OCI-LY3 (cell line): ENCODE results near the gene LAMB4.

Experiments used
- H2AFZ ChIP-seq: fragments of 200-600, 300-600 bp; shearing (Covaris generic); 2 replicates; pipeline ENCODE4 v1.6.0; 2014; ENCODE audit warnings: antibody characterized with exemption, low read depth, low read length
- H3K27ac ChIP-seq: fragments of 200-600, 300-600 bp; sonication (generic); 2 replicates; pipeline ENCODE4 v1.5.1; 2014; ENCODE audit warnings: mild to moderate bottlenecking, low read length, moderate library complexity, mixed read lengths
- H3K27me3 ChIP-seq: fragments of 200-600, 300-600 bp; sonication (generic); 2 replicates; pipeline ENCODE4 v1.6.1; 2014; ENCODE audit warnings: low read depth, low read length, mixed read lengths
- H3K36me3 ChIP-seq: fragments of 200-600, 300-600 bp; sonication (generic); replicated peaks from 2 replicates; pipeline ENCODE3; 2014; ENCODE audit warnings: low read depth, low read length, mixed read lengths
- H3K4me1 ChIP-seq: fragments of 300-600, 200-600 bp; sonication (generic); 2 replicates; pipeline ENCODE4 v1.6.1; 2014; ENCODE audit warnings: low read length, mixed read lengths
- H3K4me2 ChIP-seq: fragments of 200-600, 300-600 bp; sonication (generic); 2 replicates; pipeline ENCODE4 v1.6.1; 2014; ENCODE audit warnings: low read length, mixed read lengths
- H3K4me3 ChIP-seq: fragments of 300-600, 200-600 bp; sonication (generic); 2 replicates; pipeline ENCODE4 v1.5.1; 2014; ENCODE audit warnings: antibody characterized with exemption, mild to moderate bottlenecking, low read length, moderate library complexity
- H3K79me2 ChIP-seq: fragments of 300-600, 200-600 bp; shearing (Covaris generic); 2 replicates; pipeline ENCODE4 v1.6.1; 2014; ENCODE audit warnings: mild to moderate bottlenecking, low read length, mixed read lengths
- H3K9ac ChIP-seq: fragments of 300-600, 200-600 bp; shearing (Covaris generic); 2 replicates; pipeline ENCODE4 v1.6.0; 2014; ENCODE audit warnings: mild to moderate bottlenecking, low read length, moderate library complexity
- H3K9me3 ChIP-seq: fragments of 200-600, 300-600 bp; shearing (Covaris generic); 2 replicates; pipeline ENCODE4 v1.6.1; 2014; ENCODE audit warnings: low read length, mixed read lengths; ENCODE audit not compliant: insufficient read depth
- H4K20me1 ChIP-seq: fragments of 200-600, 300-600 bp; sonication (generic); 2 replicates; pipeline ENCODE4 v1.6.1; 2016; ENCODE audit warnings: low read length, mixed read lengths; ENCODE audit not compliant: insufficient read depth
- EZH2phosphoT487 ChIP-seq: fragments of 200-600 bp; shearing (Covaris generic); IDR thresholded peaks from 2 replicates; pipeline ENCODE4 v1.6.1; 2018; ENCODE audit warnings: antibody characterized with exemption, mixed run types, low read depth
- TF ChIP-seq, protein P1 (sequence below): fragments of 200-600, 300-600 bp; sonication (generic); IDR thresholded peaks from 2 replicates; pipeline ENCODE4 v1.5.1; 2014; ENCODE audit warnings: antibody characterized with exemption, low read length, low read depth

The LAMB4 gene

DNA sequence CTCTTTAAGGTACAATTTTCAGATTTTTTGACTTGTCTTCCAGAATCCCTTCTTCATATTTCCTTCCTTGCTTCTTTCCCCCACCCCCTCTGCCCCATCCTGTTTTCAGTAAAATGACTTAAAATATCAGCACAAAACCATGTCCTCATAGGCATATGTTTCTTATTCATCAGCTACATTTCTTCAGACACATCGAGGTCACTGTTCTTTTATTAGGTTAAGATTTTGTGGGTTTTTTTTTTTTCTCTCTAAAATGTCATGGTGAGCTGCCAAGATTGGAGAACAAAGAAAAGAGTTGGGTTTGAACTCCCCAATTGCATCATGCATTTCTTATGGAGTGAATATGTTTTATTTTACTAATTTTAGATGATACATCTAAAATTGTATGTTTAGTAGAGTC is 35.8 kb downstream of the LAMB4 start:
- H3K9ac ChIP-seq: no peak overlapping the region
- no peaks in the 10 kb centered on the region for H3K9me3 ChIP-seq
- no peaks in the 10 kb centered on the region for H3K36me3 ChIP-seq
- no peak for TF ChIP-seq EZH2phosphoT487
- TF ChIP-seq, protein P1, sequence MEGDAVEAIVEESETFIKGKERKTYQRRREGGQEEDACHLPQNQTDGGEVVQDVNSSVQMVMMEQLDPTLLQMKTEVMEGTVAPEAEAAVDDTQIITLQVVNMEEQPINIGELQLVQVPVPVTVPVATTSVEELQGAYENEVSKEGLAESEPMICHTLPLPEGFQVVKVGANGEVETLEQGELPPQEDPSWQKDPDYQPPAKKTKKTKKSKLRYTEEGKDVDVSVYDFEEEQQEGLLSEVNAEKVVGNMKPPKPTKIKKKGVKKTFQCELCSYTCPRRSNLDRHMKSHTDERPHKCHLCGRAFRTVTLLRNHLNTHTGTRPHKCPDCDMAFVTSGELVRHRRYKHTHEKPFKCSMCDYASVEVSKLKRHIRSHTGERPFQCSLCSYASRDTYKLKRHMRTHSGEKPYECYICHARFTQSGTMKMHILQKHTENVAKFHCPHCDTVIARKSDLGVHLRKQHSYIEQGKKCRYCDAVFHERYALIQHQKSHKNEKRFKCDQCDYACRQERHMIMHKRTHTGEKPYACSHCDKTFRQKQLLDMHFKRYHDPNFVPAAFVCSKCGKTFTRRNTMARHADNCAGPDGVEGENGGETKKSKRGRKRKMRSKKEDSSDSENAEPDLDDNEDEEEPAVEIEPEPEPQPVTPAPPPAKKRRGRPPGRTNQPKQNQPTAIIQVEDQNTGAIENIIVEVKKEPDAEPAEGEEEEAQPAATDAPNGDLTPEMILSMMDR: no peak
- no peaks in the 10 kb centered on the region for H3K79me2 ChIP-seq
- H3K4me1 ChIP-seq: no peaks in the 10 kb centered on the region
- H3K27ac ChIP-seq: no peak overlapping the region
- H3K4me3 ChIP-seq: no peak overlapping the region
- H2AFZ ChIP-seq: no peak overlapping the region
- H3K4me2 ChIP-seq: no peak overlapping the region
- no peaks in the 10 kb centered on the region for H3K27me3 ChIP-seq
- H4K20me1 ChIP-seq: no peaks in the 10 kb centered on the region

DNA sequence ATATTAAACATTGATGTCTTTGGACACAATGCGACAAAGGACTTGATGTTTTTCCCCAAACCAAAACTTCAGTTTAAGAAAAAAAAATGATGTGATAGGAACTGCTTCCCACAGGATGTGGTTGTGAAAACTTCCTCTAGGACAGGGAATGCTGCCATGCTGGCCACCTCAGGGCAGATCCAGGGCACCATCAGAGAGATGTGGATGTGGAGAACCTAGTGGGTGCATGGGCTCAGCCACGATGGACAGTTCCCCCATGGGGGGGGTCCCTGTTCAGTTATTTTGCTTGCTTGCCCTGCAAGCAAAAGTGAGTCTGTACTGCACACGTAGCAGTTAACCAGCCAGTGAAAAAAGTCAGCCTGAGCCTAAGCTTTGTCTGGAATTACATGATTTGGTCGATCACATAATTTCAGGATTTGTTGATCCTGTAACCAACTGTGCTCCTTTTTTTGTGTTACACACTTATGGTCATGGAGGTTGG is 36.3 kb downstream of the LAMB4 start:
- H3K4me2 ChIP-seq: no peak overlapping the region
- no peak overlapping the region for H2AFZ ChIP-seq
- H3K4me3 ChIP-seq: no peak overlapping the region
- H3K27ac ChIP-seq: no peak overlapping the region
- no peaks in the 10 kb centered on the region for H3K9me3 ChIP-seq
- no peaks in the 10 kb centered on the region for H4K20me1 ChIP-seq
- no peaks in the 10 kb centered on the region for H3K27me3 ChIP-seq
- no peaks in the 10 kb centered on the region for H3K79me2 ChIP-seq
- no peaks in the 10 kb centered on the region for H3K4me1 ChIP-seq
- no peak for TF ChIP-seq EZH2phosphoT487
- TF ChIP-seq, protein P1: no peak
- H3K9ac ChIP-seq: no peak overlapping the region
- no peaks in the 10 kb centered on the region for H3K36me3 ChIP-seq

DNA sequence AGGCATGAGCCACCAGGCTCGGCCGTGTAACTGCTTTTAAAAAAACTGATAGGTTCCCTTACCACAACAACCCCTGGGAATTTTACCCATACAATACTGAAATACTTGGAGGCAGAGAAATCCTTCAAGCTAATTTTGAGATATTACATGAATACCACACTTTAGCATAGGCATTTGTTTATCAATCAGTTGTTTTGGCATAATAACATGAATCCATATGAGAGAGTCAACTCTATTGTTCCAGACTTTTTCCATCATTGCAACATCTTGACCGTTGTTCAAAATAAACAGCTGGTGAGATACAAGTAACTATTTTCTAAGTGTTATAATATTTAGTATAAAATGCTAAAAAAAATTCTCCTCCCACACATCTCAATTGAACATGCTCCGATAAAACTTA is 36.8 kb downstream of the LAMB4 start:
- no peaks in the 10 kb centered on the region for H3K4me1 ChIP-seq
- no peak for TF ChIP-seq EZH2phosphoT487
- TF ChIP-seq, protein P1: no peak
- no peaks in the 10 kb centered on the region for H3K79me2 ChIP-seq
- no peak overlapping the region for H2AFZ ChIP-seq
- no peak overlapping the region for H3K9ac ChIP-seq
- no peaks in the 10 kb centered on the region for H4K20me1 ChIP-seq
- H3K36me3 ChIP-seq: no peaks in the 10 kb centered on the region
- no peaks in the 10 kb centered on the region for H3K9me3 ChIP-seq
- H3K4me3 ChIP-seq: no peak overlapping the region
- no peak overlapping the region for H3K4me2 ChIP-seq
- H3K27ac ChIP-seq: no peak overlapping the region
- H3K27me3 ChIP-seq: no peaks in the 10 kb centered on the region

DNA sequence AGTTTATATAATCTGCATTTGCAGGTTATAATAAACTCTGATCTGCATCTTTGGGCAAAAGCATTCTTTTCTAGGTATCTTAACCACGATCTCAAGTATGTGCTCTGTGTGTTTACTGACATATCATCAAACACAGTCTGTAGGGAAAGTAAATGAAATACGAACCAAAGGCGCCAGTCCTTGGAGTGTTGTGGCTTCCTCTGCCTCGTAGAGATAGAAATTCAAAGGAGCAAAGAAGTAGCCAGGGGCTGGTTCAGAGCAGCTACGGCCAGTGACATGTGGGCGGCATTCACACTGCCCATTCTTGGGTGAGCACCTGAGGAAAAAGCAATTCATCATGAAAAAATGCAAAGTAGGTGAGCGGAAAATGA is 38.7 kb downstream of the LAMB4 start:
- no peak overlapping the region for H3K4me3 ChIP-seq
- H3K9ac ChIP-seq: no peak overlapping the region
- TF ChIP-seq EZH2phosphoT487: no peak
- TF ChIP-seq, protein P1: no peak
- no peaks in the 10 kb centered on the region for H3K9me3 ChIP-seq
- H3K79me2 ChIP-seq: no peaks in the 10 kb centered on the region
- H3K36me3 ChIP-seq: no peaks in the 10 kb centered on the region
- no peaks in the 10 kb centered on the region for H3K4me1 ChIP-seq
- H3K27me3 ChIP-seq: no peaks in the 10 kb centered on the region
- no peak overlapping the region for H2AFZ ChIP-seq
- no peaks in the 10 kb centered on the region for H4K20me1 ChIP-seq
- H3K4me2 ChIP-seq: no peak overlapping the region
- no peak overlapping the region for H3K27ac ChIP-seq
